ENCODE results near the gene AKAP9. TPM values are rescaled to one million over a fixed set of nuclear protein-coding genes. Genes with fewer than 3 reads are reported as not detected.
A peak's percentile ranks its signal among the peaks of the same experiment; 100 is the strongest.
"Not testable (repeated sequence)": the region's sequence is repeated elsewhere in the genome, so short reads cannot be mapped to it uniquely, and the experiment has no call there.

AKAP9 gene
- polyA plus RNA-seq (2013), result 68.7 TPM

DNA sequence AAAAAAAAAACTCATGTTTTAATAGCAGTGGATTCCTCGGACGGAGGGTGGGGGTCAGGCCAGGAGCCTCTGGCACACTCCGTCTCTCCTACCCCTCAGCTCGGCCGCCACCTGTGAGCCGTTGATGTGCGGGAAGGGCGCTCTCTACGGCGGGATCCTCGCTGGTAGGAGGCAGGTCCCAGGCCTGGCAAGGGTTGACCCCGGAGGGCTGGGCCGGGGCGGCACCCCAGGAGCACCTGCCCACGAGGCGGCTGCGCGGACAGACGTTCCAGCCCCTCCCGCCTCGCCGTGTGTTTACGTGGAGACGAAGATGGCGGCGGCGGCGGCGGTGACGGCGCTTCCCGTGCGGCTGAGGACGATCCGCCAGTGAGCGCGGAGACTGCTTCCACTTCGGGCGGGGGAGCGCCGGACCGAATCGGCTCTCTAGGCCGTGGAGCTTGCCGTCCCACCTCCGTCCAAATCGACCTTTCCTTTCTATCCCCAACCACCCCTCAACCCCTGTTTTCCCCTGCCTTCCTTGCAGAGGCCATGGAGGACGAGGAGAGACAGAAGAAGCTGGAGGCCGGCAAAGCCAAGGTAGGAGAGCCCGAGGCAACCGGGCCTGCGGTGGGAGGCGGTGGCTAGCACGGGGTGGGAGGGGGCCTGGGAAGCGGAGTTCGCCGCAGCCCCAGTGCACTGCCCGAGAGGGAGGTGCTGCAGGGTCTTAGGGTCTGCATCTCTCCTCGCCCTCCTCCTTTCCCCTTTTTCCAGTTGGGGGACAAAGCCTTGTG, at the start of gene AKAP9:
AKAP9 (plus strand) TSS at position 291 of the 770 bp plus-strand sequence; CDS start at position 529, 238 bp downstream.
- H3K27me3 ChIP-seq (replicated peaks in 2 of 5; ENCODE audit: control insufficient read depth in 4 of 5, insufficient read depth in 5 of 5, low read length in 4 of 5), result no peaks in the 10 kb centered on the region
- 0% methylated on average over 41 of the region's 59 CpGs for WGBS (ENCODE audit: insufficient coverage)
- H3K27ac ChIP-seq (ENCODE audit: insufficient read depth in 1 of 2, low read depth in 1 of 2, low read length in 2 of 2, poor library complexity in 1 of 2, severe bottlenecking in 2 of 2), result peak within 1 kb of the TSS; percentile 97 to 98
- H3K36me3 ChIP-seq (ENCODE audit: control insufficient read depth in 4 of 4, insufficient read depth in 4 of 4, low read length in 3 of 4), result no peaks in the 10 kb centered on the region
- no peaks in the 10 kb centered on the region for H3K9me3 ChIP-seq (ENCODE audit: control extremely low read depth in 1 of 5, control insufficient read depth in 4 of 5, insufficient read depth in 2 of 5, low read depth in 1 of 5, low read length in 4 of 5)
- peaks cover 11 to 27% (median 23%) of the 10 kb centered on the region in 4 experiments for H3K4me1 ChIP-seq (ENCODE audit: control extremely low read depth in 1 of 4, control insufficient read depth in 4 of 4, insufficient read depth in 4 of 4, low read length in 3 of 4)
- DNase-seq, result peak; percentile 84 to 95 (median 92)
- CTCF ChIA-PET, result interaction anchor here (0.8 to 1.8 kb wide), 4 partner anchors 12 to 67 kb away, joined by 3 to 6 read pairs (median 4); partner anchors contain the start of gene MTERF1
- H3K4me3 ChIP-seq (ENCODE audit: control insufficient read depth in 1 of 7, extremely low read depth in 1 of 7, insufficient read depth in 4 of 7, low read depth in 2 of 7, low read length in 6 of 7), result peak within 1 kb of the TSS; percentile 85 to 98 (median 96)
- POLR2A ChIA-PET, result interaction anchor here (0.6 to 1.9 kb wide), 6 partner anchors 30 to 201 kb away, joined by 3 to 9 read pairs (median 4); partner anchors contain the start of gene CYP51A1

DNA sequence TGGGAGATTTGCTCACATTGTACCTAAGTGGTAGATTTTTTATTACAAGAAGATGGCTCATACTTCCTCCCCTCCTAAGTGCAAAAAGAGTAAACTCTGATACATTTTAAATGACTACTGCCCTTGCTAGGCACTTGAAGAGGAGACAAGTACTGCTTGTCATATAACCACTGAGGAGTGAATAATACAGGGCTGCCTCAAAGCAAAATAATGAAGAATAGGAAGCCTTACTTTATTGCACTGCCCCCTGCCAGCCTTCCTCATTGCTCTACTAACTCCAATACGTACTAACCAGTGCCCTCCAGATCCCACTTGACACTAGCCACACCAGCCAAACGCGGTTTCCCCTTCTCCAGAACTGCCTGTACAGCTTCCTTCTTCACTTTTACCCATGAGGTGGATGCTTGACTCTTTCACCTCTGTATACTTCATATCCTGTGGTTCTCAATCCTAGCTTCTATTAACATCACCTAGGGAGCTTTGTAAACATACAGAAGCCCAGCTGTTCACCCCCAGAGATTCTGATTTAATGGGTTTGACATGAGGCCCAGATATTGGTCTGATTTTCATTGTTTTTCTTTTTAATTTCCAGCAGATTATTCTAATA, 48.5 kb upstream of the AKAP9 start:
- WGBS (ENCODE audit: insufficient coverage), result 71% methylated on average over 3 of the region's 3 CpGs
- CTCF ChIA-PET, result interaction anchor here (1.5 kb wide), 1 partner anchor 10 kb away, joined by 3 read pairs; no protein-coding TSS in a partner anchor
- Histone ChIP-seq H3K36me3 (ENCODE audit: control insufficient read depth in 4 of 4, insufficient read depth in 4 of 4, low read length in 3 of 4) (no peaks in the 10 kb centered on the region), H3K27me3 (replicated peaks in 2 of 5; ENCODE audit: control insufficient read depth in 4 of 5, insufficient read depth in 5 of 5, low read length in 4 of 5) (no peaks in the 10 kb centered on the region), H3K9me3 (ENCODE audit: control extremely low read depth in 1 of 5, control insufficient read depth in 4 of 5, insufficient read depth in 2 of 5, low read depth in 1 of 5, low read length in 4 of 5) (no peaks in the 10 kb centered on the region), H3K27ac (ENCODE audit: insufficient read depth in 1 of 2, low read depth in 1 of 2, low read length in 2 of 2, poor library complexity in 1 of 2, severe bottlenecking in 2 of 2) (no peak overlapping the region), H3K4me3 (ENCODE audit: control insufficient read depth in 1 of 7, extremely low read depth in 1 of 7, insufficient read depth in 4 of 7, low read depth in 2 of 7, low read length in 6 of 7) (no peak overlapping the region), H3K4me1 (ENCODE audit: control extremely low read depth in 1 of 4, control insufficient read depth in 4 of 4, insufficient read depth in 4 of 4, low read length in 3 of 4) (no peaks in the 10 kb centered on the region)
- POLR2A ChIA-PET, result interaction anchor here (0.6 kb wide), 1 partner anchor 62 kb away, joined by 3 read pairs; no protein-coding TSS in a partner anchor
- DNase-seq, result no peak

DNA sequence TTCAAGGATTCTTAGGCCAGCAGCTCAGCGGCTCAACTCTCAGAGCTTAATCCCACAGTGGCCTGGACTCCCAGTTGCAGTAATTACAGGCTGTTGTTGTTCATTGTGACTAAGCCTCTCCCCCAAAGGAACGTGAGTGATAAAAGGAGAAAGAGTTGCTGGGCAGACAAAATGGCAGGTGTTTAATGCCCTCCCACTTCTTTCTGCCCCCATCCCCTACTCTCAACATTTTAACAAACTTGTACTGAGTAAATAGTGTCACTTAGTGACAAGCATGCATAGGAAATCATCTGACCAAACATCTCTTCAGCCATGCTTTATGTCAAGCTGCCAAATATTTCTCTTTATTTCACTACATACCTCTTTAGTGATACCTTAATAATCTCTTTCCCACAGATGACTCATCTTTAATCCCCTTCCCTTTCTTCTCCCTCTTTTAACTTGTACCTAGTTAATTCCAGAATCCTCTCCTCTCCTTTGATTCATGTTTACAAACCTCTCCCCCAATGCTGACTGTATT, 47.8 kb upstream of the AKAP9 start:
- no peaks in the 10 kb centered on the region for H3K27me3 ChIP-seq (replicated peaks in 2 of 5; ENCODE audit: control insufficient read depth in 4 of 5, insufficient read depth in 5 of 5, low read length in 4 of 5)
- DNase-seq, result no peak
- ChIA-PET POLR2A (no interaction called here), CTCF (no interaction called here)
- no peaks in the 10 kb centered on the region for H3K9me3 ChIP-seq (ENCODE audit: control extremely low read depth in 1 of 5, control insufficient read depth in 4 of 5, insufficient read depth in 2 of 5, low read depth in 1 of 5, low read length in 4 of 5)
- H3K27ac ChIP-seq (ENCODE audit: insufficient read depth in 1 of 2, low read depth in 1 of 2, low read length in 2 of 2, poor library complexity in 1 of 2, severe bottlenecking in 2 of 2), result no peak overlapping the region
- H3K4me1 ChIP-seq (ENCODE audit: control extremely low read depth in 1 of 4, control insufficient read depth in 4 of 4, insufficient read depth in 4 of 4, low read length in 3 of 4), result no peaks in the 10 kb centered on the region
- H3K36me3 ChIP-seq (ENCODE audit: control insufficient read depth in 4 of 4, insufficient read depth in 4 of 4, low read length in 3 of 4), result no peaks in the 10 kb centered on the region
- no peak overlapping the region for H3K4me3 ChIP-seq (ENCODE audit: control insufficient read depth in 1 of 7, extremely low read depth in 1 of 7, insufficient read depth in 4 of 7, low read depth in 2 of 7, low read length in 6 of 7)
- 86% methylated on average over 1 of the region's 2 CpGs for WGBS (ENCODE audit: insufficient coverage)

DNA sequence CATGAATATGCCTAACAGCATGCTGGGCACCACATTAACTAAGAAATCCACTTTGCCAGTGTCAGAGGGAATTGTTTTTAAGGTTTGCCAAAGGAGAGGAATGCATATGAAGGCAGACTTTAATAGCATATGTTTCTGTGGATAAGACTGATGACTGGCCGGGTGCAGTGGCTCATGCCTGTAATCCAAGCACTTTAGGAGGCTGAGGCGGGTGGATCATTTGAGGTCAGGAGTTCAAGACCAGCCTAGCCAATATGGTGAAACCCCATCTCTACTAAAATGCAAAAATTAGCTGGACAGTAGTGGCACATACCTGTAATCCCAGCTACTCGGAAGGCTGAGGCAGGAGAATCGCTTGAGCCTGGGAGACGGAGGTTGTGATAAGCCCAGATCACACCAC, 47.0 kb upstream of the AKAP9 start:
- H3K9me3 ChIP-seq (ENCODE audit: control extremely low read depth in 1 of 5, control insufficient read depth in 4 of 5, insufficient read depth in 2 of 5, low read depth in 1 of 5, low read length in 4 of 5); H3K36me3 ChIP-seq (ENCODE audit: control insufficient read depth in 4 of 4, insufficient read depth in 4 of 4, low read length in 3 of 4); H3K4me1 ChIP-seq (ENCODE audit: control extremely low read depth in 1 of 4, control insufficient read depth in 4 of 4, insufficient read depth in 4 of 4, low read length in 3 of 4); H3K27ac ChIP-seq (ENCODE audit: insufficient read depth in 1 of 2, low read depth in 1 of 2, low read length in 2 of 2, poor library complexity in 1 of 2, severe bottlenecking in 2 of 2); H3K4me3 ChIP-seq (ENCODE audit: control insufficient read depth in 1 of 7, extremely low read depth in 1 of 7, insufficient read depth in 4 of 7, low read depth in 2 of 7, low read length in 6 of 7); CTCF ChIA-PET; POLR2A ChIA-PET; H3K27me3 ChIP-seq (replicated peaks in 2 of 5; ENCODE audit: control insufficient read depth in 4 of 5, insufficient read depth in 5 of 5, low read length in 4 of 5); DNase-seq: not testable (repeated sequence)
- WGBS (ENCODE audit: insufficient coverage), result 88% methylated on average over 2 of the region's 5 CpGs

DNA sequence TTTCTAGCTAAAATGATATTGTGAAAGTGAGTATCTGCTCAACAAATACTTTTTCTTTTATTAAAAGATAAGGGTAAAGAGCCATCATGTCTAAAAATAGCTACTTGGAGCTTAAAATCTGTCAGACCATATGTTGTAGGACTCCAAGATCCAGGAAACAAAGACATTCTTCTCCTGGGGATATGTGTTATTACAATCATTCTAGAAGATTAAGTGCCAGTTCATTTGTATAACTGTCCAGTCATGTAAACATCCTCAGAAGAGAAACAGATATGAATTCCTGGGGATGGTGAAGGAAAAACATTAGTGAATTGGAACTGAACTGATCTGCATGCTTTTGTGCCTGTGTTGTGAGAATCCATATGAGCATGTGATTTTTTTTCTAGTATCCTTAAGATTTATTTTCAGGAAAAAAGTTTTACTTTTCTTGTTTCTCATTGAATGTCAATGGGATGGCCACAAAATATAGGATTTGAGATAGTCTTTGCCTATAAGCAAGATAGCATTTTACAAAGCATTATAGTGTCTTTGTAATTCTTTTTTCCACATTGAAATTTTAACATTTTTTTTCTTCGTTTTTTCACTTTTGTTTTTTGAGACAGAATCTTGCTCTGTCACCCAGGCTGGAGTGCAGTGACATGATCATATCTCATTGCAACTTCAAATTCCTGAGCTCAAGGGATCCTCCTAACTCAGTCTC, 45.7 kb upstream of the AKAP9 start:
- ChIA-PET POLR2A (no interaction called here), CTCF (no interaction called here)
- Histone ChIP-seq H3K36me3 (ENCODE audit: control insufficient read depth in 4 of 4, insufficient read depth in 4 of 4, low read length in 3 of 4) (no peaks in the 10 kb centered on the region), H3K4me3 (ENCODE audit: control insufficient read depth in 1 of 7, extremely low read depth in 1 of 7, insufficient read depth in 4 of 7, low read depth in 2 of 7, low read length in 6 of 7) (no peak overlapping the region), H3K27ac (ENCODE audit: insufficient read depth in 1 of 2, low read depth in 1 of 2, low read length in 2 of 2, poor library complexity in 1 of 2, severe bottlenecking in 2 of 2) (no peak overlapping the region), H3K27me3 (replicated peaks in 2 of 5; ENCODE audit: control insufficient read depth in 4 of 5, insufficient read depth in 5 of 5, low read length in 4 of 5) (no peaks in the 10 kb centered on the region), H3K9me3 (ENCODE audit: control extremely low read depth in 1 of 5, control insufficient read depth in 4 of 5, insufficient read depth in 2 of 5, low read depth in 1 of 5, low read length in 4 of 5) (no peaks in the 10 kb centered on the region), H3K4me1 (ENCODE audit: control extremely low read depth in 1 of 4, control insufficient read depth in 4 of 4, insufficient read depth in 4 of 4, low read length in 3 of 4) (no peaks in the 10 kb centered on the region)
- DNase-seq, result no peak
- 100% methylated on average over 1 of the region's 1 CpG for WGBS (ENCODE audit: insufficient coverage)

DNA sequence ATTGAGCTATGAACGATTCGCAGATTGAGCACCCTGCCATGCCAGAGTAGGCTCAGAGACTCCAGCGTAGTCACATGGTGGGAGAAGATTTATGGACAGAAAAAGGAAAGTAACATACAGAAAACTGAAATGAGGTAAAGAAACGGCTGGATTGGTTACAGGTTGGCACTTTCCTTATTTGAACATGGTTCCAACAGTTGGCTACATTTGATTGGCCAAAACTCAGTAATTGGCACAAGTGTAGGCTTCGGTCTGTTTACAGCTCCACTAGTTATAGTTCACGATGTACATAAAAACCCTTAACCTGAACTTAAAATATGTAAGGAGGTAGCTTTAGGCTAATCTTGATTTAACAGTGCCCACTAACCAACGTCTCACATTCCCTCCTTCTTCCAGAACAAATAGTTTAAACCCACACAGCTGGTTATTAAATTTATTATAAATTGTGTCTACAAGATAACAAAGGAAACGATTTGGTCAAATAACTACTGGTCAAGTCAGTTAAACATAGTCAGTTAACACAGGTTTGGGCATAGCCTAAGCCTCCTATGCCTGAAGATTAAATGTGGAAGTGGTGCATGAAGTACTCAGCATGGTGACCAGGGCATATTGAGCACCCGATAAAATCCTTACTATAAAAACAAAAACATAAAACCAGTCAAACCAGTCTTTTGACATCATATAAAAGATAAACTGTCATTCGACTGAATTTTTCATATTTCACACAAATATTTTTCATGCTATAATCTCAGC, 42.2 kb upstream of the AKAP9 start:
- no peaks in the 10 kb centered on the region for H3K36me3 ChIP-seq (ENCODE audit: control insufficient read depth in 4 of 4, insufficient read depth in 4 of 4, low read length in 3 of 4)
- no peak overlapping the region for H3K27ac ChIP-seq (ENCODE audit: insufficient read depth in 1 of 2, low read depth in 1 of 2, low read length in 2 of 2, poor library complexity in 1 of 2, severe bottlenecking in 2 of 2)
- DNase-seq, result no peak
- H3K9me3 ChIP-seq (ENCODE audit: control extremely low read depth in 1 of 5, control insufficient read depth in 4 of 5, insufficient read depth in 2 of 5, low read depth in 1 of 5, low read length in 4 of 5), result no peaks in the 10 kb centered on the region
- H3K27me3 ChIP-seq (replicated peaks in 2 of 5; ENCODE audit: control insufficient read depth in 4 of 5, insufficient read depth in 5 of 5, low read length in 4 of 5), result no peaks in the 10 kb centered on the region
- ChIA-PET POLR2A (no interaction called here), CTCF (interaction anchor here (1.6 kb wide), 1 partner anchor 19 kb away, joined by 5 read pairs; no protein-coding TSS in a partner anchor)
- H3K4me1 ChIP-seq (ENCODE audit: control extremely low read depth in 1 of 4, control insufficient read depth in 4 of 4, insufficient read depth in 4 of 4, low read length in 3 of 4), result no peaks in the 10 kb centered on the region
- no peak overlapping the region for H3K4me3 ChIP-seq (ENCODE audit: control insufficient read depth in 1 of 7, extremely low read depth in 1 of 7, insufficient read depth in 4 of 7, low read depth in 2 of 7, low read length in 6 of 7)
- WGBS (ENCODE audit: insufficient coverage), result 98% methylated on average over 5 of the region's 10 CpGs
